HEK293T (cell line): ENCODE measurements around the gene FABP6.

Source experiments
- ELF4 ChIP-seq: fragments of 450-650 bp; IDR thresholded peaks from 2 replicates; pipeline ENCODE4 v1.6.1; 2017; ENCODE audit warnings: antibody characterized with exemption
- SUZ12 ChIP-seq: fragments of 450-650 bp; IDR thresholded peaks from 2 replicates; pipeline ENCODE4 v1.6.1; 2016; ENCODE audit warnings: mild to moderate bottlenecking

DNA sequence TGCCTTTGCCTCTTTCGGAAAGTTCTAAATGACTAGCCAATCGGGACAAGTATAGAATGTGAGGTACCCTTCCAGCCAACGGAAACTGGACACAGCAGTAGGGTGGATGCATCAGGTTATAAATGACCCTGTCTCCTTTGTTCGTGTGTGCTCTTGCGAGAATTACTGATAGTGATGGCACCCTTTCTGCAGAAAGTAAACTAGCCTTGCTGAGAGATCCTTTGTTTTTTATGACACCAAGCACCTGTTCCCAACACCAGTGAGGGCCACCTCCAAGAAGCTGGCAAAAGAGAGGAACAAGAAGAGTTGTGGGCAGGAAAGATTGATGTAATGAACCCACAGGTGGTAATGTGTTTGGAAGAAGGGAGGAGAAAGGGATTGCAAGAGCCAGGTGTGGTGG, 42.8 kb upstream of the FABP6 start:
- TF ChIP-seq ELF4 (no peak), SUZ12 (no peak)
